GM10248 (cell line): ENCODE results near the gene OR6Q1.

Source experiments
- CTCF ChIA-PET: fragments of 300-600 bp; sonication (Branson Sonifier 250); formaldehyde crosslinking; extraction: SDS; loops from one replicate; lab custom pipeline; 2021; ENCODE audit warnings: antibody characterized with exemption; lab: Yijun Ruan, JAX
- POLR2A ChIA-PET: fragments of 350-650 bp; sonication (Branson Sonifier 250); formaldehyde crosslinking; extraction: SDS; loops from one replicate; lab custom pipeline; 2020; ENCODE audit warnings: antibody characterized with exemption; lab: Yijun Ruan, JAX
- DNase-seq: peaks from one replicate; pipeline ENCODE4 v3.0.0; 2012; ENCODE audit errors: extremely low spot score
- TF ChIP-seq, protein P1 (sequence below): IDR thresholded peaks from 2 replicates; pipeline ENCODE4 v1.5.1; 2012; ENCODE audit warnings: mild to moderate bottlenecking, low read depth; ENCODE audit errors: extremely low read depth, missing control alignments, control extremely low read depth

The OR6Q1 gene

DNA sequence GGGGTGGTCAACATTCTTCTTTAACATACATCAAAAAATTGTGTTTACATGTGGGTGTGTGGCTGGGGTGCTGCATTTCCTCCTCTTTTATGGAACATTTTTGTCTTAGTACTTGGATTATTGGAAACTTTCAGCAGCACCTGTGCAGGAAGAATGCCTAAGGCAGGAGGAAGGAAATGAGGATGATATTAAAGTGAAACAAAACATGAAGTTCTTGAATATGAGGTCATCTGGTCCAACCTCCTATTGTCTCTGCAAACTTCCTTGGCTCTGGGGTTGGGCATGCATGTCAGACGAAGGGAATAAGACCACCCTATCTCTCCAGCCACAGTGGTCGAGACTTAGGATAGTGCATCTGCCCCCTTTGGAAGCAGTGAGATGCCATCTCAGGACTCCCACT, 27.7 kb upstream of the OR6Q1 start:
- CTCF ChIA-PET: no interaction called here
- POLR2A ChIA-PET: no interaction called here
- no peak for DNase-seq
- TF ChIP-seq, protein P1, sequence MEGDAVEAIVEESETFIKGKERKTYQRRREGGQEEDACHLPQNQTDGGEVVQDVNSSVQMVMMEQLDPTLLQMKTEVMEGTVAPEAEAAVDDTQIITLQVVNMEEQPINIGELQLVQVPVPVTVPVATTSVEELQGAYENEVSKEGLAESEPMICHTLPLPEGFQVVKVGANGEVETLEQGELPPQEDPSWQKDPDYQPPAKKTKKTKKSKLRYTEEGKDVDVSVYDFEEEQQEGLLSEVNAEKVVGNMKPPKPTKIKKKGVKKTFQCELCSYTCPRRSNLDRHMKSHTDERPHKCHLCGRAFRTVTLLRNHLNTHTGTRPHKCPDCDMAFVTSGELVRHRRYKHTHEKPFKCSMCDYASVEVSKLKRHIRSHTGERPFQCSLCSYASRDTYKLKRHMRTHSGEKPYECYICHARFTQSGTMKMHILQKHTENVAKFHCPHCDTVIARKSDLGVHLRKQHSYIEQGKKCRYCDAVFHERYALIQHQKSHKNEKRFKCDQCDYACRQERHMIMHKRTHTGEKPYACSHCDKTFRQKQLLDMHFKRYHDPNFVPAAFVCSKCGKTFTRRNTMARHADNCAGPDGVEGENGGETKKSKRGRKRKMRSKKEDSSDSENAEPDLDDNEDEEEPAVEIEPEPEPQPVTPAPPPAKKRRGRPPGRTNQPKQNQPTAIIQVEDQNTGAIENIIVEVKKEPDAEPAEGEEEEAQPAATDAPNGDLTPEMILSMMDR: no peak

DNA sequence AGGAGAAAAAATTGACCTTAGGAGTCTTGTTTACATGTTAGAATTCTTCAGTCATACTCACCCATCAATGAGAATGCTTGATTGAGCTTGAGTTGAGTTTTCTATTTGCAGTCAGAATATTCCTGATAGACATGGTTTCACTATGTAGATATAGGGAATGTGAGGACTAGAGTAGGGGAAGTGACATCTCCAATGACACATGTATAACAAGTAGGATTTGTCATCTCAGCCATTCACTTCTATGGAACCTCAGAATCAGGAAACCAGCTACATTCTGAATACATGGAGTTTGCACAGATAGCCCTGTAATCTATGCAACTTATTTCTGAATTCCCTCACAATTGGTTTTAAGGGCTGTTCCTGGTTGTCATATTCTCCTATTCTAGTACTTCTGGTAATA, 27.2 kb upstream of the OR6Q1 start:
- TF ChIP-seq, protein P1: no peak
- POLR2A ChIA-PET: no interaction called here
- DNase-seq: no peak
- CTCF ChIA-PET: no interaction called here

DNA sequence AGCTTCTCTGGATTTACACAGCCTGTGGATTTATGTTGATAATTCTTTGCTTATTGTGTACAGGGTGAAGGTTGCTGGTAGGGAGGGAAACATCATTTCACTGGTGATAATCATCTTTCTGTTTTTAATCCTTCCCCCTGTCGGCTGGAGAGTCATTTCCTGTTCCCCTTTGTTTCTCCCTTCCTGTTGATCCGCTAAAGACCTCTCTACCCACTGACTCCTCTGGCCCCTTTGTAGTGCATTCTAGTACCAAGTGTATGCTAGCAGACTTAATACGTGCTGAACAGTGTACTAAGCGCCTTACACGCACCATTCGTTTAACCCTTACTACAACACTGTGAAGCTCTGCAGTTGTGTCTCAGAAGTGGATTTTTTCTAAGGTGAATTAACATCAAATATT, 26.1 kb upstream of the OR6Q1 start:
- TF ChIP-seq, protein P1: no peak
- POLR2A ChIA-PET: no interaction called here
- CTCF ChIA-PET: no interaction called here

DNA sequence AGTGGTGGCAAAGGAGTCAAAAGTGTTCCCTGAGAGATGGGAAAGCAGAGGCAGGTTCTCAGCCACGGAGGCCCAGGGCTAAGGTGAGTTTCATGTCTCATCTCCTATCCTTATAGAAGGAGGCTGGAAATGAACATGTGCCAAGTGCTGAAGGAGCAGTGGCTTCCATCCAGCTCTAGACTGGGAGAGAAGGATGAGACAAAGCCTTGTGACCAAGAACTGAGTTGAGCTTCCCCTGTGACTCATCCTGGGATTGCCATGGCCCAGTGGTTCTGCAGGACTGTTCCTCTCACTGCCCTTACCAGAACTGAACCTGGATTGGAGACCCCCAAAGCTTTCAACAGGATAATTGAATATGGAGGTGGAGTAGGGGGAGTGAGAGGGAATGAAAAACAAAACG, 23.8 kb upstream of the OR6Q1 start:
- ChIA-PET POLR2A (no interaction called here), CTCF (no interaction called here)
- no peak for DNase-seq
- TF ChIP-seq, protein P1: no peak

More for the DNA sequence above, 26.1 kb upstream of the OR6Q1 start:
- no peak for DNase-seq

DNA sequence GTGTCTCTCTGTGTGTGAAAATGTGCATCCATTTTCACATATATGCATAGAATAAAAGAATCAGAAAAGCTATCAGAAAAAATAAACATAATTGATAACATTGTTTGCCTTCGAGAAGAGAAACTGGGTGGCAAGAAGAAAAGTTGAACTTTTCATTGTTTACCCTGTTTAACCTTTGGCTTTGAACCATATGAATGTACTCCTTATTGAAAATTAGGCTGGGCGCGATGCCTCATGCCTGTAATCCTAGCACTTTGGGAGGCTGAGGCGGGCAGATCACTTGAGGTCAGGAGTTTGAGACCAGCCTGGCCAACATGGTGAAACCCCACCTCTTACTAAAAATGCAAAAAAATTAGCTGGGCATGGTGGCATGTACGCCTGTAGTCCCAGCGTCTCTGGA, 19.0 kb upstream of the OR6Q1 start:
- TF ChIP-seq, protein P1: no peak
- CTCF ChIA-PET: no interaction called here

DNA sequence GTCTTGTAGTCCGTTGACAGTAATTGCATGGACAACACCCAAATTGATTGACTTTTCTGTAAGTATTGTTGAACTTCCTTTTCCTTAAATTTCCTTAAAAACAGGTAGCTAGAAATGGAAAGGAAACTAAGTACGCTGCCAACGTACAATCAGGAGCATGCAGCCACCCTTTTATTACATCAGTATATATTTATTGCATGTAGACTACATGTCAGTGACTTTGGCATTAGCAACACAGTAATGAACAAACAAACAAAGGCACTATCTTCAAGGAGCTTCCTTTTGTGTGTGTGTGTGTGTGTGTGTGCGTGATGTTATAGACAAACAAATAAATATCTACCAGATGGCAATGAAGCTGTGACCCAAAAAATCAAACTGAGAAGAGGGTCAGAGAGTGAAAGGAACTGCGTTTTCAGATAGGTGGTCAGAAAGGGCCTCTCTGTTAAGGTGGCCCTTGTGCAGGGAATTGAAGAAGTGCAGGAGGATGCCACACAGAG, 7.3 kb upstream of the OR6Q1 start, which contains the start of gene OR9Q1:
Gene OR9Q1, plus strand, starts transcription at position 447 of the 497 bp plus-strand sequence. CDS start 155,564 bp downstream, outside the sequence.
- ChIA-PET POLR2A (no interaction called here), CTCF (interaction anchor here (0.9 kb wide), 1 partner anchor 9 kb away, joined by 3 read pairs; no protein-coding TSS in a partner anchor)
- DNase-seq: no peak
- TF ChIP-seq, protein P1: no peak

More for the DNA sequence above, 19.0 kb upstream of the OR6Q1 start:
- POLR2A ChIA-PET: no interaction called here
- no peak for DNase-seq
